ENCODE measurements around the gene AK5. TPM values are rescaled to one million over a fixed set of nuclear protein-coding genes. Genes with fewer than 3 reads are reported as not detected.
A peak's percentile ranks its signal among the peaks of the same experiment; 100 is the strongest.

The AK5 gene
- total RNA-seq, 1 donor = 25.3 TPM

GRCh38 chr1:77589231-77589630 lies 307.4 kb downstream of the AK5 start:
- H3K4me1 ChIP-seq (ENCODE audit: insufficient read depth, low read length) = peaks cover 9% of the 10 kb centered on the region
- H3K27me3 ChIP-seq (ENCODE audit: insufficient read depth, low read length) = no peaks in the 10 kb centered on the region
- no peak overlapping the region for H3K4me2 ChIP-seq (ENCODE audit: insufficient read depth, low read length)
- DNase-seq (ENCODE audit: insufficient read length, low spot score, missing footprints) = no peak
- no peaks in the 10 kb centered on the region for H3K9me3 ChIP-seq (ENCODE audit: low read depth, low read length)
- H4K20me1 ChIP-seq (ENCODE audit: insufficient read depth, low read length) = no peaks in the 10 kb centered on the region
- H3K79me2 ChIP-seq (ENCODE audit: insufficient read depth, low read length) = peaks cover 77% of the 10 kb centered on the region
- H3K4me3 ChIP-seq (ENCODE audit: insufficient read depth, low read length) = no peak overlapping the region
- no peak for TF ChIP-seq CTCF (IDR thresholded peaks at IDR 0.05; ENCODE audit: extremely low read depth, low read depth, low read length)
- no peak overlapping the region for H3K27ac ChIP-seq (ENCODE audit: low read depth, low read length)
- H3K36me3 ChIP-seq (ENCODE audit: insufficient read depth, low read length) = peaks cover 2% of the 10 kb centered on the region
- H2AFZ ChIP-seq (ENCODE audit: low read length) = no peak overlapping the region

GRCh38 chr1:77590651-77591050 lies 308.8 kb downstream of the AK5 start:
- peaks cover 9% of the 10 kb centered on the region for H3K4me1 ChIP-seq (ENCODE audit: insufficient read depth, low read length)
- peak overlapping the region; percentile 49 for H3K27ac ChIP-seq (ENCODE audit: low read depth, low read length)
- H3K9me3 ChIP-seq (ENCODE audit: low read depth, low read length) = no peaks in the 10 kb centered on the region
- H2AFZ ChIP-seq (ENCODE audit: low read length) = no peak overlapping the region
- peak; percentile 56 for DNase-seq (ENCODE audit: insufficient read length, low spot score, missing footprints)
- H3K36me3 ChIP-seq (ENCODE audit: insufficient read depth, low read length) = no peaks in the 10 kb centered on the region
- H4K20me1 ChIP-seq (ENCODE audit: insufficient read depth, low read length) = no peaks in the 10 kb centered on the region
- TF ChIP-seq CTCF (IDR thresholded peaks at IDR 0.05; ENCODE audit: extremely low read depth, low read depth, low read length) = no peak
- peaks cover 75% of the 10 kb centered on the region for H3K79me2 ChIP-seq (ENCODE audit: insufficient read depth, low read length)
- H3K27me3 ChIP-seq (ENCODE audit: insufficient read depth, low read length) = no peaks in the 10 kb centered on the region
- H3K4me2 ChIP-seq (ENCODE audit: insufficient read depth, low read length) = no peak overlapping the region
- H3K4me3 ChIP-seq (ENCODE audit: insufficient read depth, low read length) = no peak overlapping the region

GRCh38 chr1:77592906-77593305 lies 311.1 kb downstream of the AK5 start:
- H4K20me1 ChIP-seq (ENCODE audit: insufficient read depth, low read length) = no peaks in the 10 kb centered on the region
- peaks cover 6% of the 10 kb centered on the region for H3K36me3 ChIP-seq (ENCODE audit: insufficient read depth, low read length)
- no peak overlapping the region for H3K4me2 ChIP-seq (ENCODE audit: insufficient read depth, low read length)
- peaks cover 9% of the 10 kb centered on the region for H3K4me1 ChIP-seq (ENCODE audit: insufficient read depth, low read length)
- no peak overlapping the region for H2AFZ ChIP-seq (ENCODE audit: low read length)
- H3K27ac ChIP-seq (ENCODE audit: low read depth, low read length) = no peak overlapping the region
- no peaks in the 10 kb centered on the region for H3K9me3 ChIP-seq (ENCODE audit: low read depth, low read length)
- no peaks in the 10 kb centered on the region for H3K27me3 ChIP-seq (ENCODE audit: insufficient read depth, low read length)
- DNase-seq (ENCODE audit: insufficient read length, low spot score, missing footprints) = no peak
- peaks cover 67% of the 10 kb centered on the region for H3K79me2 ChIP-seq (ENCODE audit: insufficient read depth, low read length)
- TF ChIP-seq CTCF (IDR thresholded peaks at IDR 0.05; ENCODE audit: extremely low read depth, low read depth, low read length) = no peak
- H3K4me3 ChIP-seq (ENCODE audit: insufficient read depth, low read length) = no peak overlapping the region

GRCh38 chr1:77594366-77595112 lies 312.7 kb downstream of the AK5 start:
- Histone ChIP-seq H3K27me3 (ENCODE audit: insufficient read depth, low read length) (no peaks in the 10 kb centered on the region), H3K27ac (ENCODE audit: low read depth, low read length) (peak overlapping the region; percentile 40), H3K9me3 (ENCODE audit: low read depth, low read length) (no peaks in the 10 kb centered on the region), H3K4me1 (ENCODE audit: insufficient read depth, low read length) (peaks cover 9% of the 10 kb centered on the region), H3K79me2 (ENCODE audit: insufficient read depth, low read length) (peaks cover 60% of the 10 kb centered on the region), H2AFZ (ENCODE audit: low read length) (no peak overlapping the region), H3K4me3 (ENCODE audit: insufficient read depth, low read length) (no peak overlapping the region), H3K36me3 (ENCODE audit: insufficient read depth, low read length) (peaks cover 6% of the 10 kb centered on the region), H3K4me2 (ENCODE audit: insufficient read depth, low read length) (no peak overlapping the region), H4K20me1 (ENCODE audit: insufficient read depth, low read length) (no peaks in the 10 kb centered on the region)
- DNase-seq (ENCODE audit: insufficient read length, low spot score, missing footprints) = peak; percentile 64
- TF ChIP-seq CTCF (IDR thresholded peaks at IDR 0.05; ENCODE audit: extremely low read depth, low read depth, low read length) = no peak

All from osteoblast (primary cell).